Measurements from ENCODE around the gene CELF2. TPM values are rescaled to one million over a fixed set of nuclear protein-coding genes. Genes with fewer than 3 reads are reported as not detected.
A peak's percentile ranks its signal among the peaks of the same experiment; 100 is the strongest.

Gene CELF2
- total RNA-seq, 1 donor from 2014 or later, result 110 TPM

GRCh38 chr10:11317936-11318670 is 300.4 kb downstream of the CELF2 start:
- DNase-seq (no peak), ATAC-seq (no peak)
- Histone ChIP-seq H3K4me3 (no peak overlapping the region), H3K27me3 (no peaks in the 10 kb centered on the region), H3K27ac (no peak overlapping the region), H3K36me3 (peaks cover 99% of the 10 kb centered on the region), H3K9me3 (no peaks in the 10 kb centered on the region), H3K4me1 (no peaks in the 10 kb centered on the region)
- no peak for TF ChIP-seq CTCF (IDR thresholded peaks at IDR 0.05)
- intact Hi-C loops (cut with DNase I), result no loop called here

DNA sequence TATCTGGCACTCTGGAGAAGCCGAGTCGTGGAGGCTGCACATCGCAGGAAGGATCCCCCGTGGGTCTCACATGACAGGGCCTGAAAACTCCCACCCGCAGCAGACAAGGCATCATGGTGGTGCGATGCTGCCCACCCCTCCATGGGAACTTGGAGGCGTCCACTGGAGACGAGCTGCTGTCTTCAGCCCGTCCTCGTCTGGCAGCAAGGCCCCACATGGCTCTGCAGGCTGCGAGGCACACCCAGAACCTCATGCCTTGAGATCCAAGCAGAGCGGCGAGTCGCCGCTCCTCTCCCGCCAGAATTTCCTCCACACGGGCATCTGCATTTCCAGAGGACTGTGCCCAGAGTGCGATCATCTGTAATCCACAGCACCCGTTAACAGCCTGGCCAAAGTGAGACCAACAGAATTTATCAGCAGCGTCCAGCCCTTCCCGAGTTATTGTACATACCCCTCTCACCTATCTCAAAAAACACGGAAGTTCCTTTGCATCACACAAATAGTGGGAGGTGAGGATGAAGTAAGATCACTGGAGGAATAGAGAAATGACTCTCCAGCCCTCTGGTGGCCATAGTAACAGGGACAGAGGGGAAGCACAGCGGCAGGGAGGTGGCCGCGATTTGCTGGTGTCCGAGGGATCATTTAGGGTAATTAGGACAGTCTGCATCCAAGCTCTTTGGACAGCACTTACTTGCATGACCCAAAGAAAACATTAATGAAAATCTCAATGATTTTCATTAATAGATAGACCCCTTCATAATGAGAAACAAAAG is 301.3 kb downstream of the CELF2 start:
- Histone ChIP-seq H3K36me3 (peaks cover 100% of the 10 kb centered on the region), H3K27ac (no peak overlapping the region), H3K4me3 (no peak overlapping the region), H3K27me3 (no peaks in the 10 kb centered on the region), H3K9me3 (no peaks in the 10 kb centered on the region), H3K4me1 (no peaks in the 10 kb centered on the region)
- DNase-seq (no peak), ATAC-seq (peak; percentile 20)
- intact Hi-C loops (cut with DNase I), result no loop called here
- no peak for TF ChIP-seq CTCF (IDR thresholded peaks at IDR 0.05)

DNA sequence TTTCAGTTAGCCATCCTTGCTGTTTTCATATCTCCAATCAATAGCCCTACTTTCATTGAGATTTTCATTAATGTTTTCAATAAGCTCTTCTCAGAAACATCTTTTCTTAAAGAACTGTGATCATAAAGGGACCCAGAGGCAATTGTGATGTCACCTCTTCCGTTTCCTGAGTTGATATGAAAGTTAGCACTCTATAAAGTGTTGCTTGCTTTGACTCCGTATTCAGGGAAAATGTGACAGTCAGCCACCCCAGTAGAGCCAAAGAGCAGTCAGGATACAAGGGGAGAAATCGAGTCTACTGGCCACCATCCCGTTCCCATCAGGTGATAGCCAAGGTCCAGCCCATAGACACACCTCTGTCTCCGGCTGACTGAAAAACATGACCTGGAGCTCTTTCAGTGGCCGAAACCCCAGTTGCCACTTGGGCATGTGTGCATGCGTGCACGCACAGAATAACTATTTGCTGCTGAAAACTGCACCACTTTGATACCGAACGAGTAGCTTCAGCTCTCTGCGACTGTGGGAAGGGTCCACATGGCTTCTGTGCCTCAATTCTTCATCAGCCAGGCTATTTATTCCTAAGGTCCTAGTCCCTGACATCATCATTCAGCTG is 302.4 kb downstream of the CELF2 start:
- H3K27me3 ChIP-seq, result no peaks in the 10 kb centered on the region
- no peak for TF ChIP-seq CTCF (IDR thresholded peaks at IDR 0.05)
- ATAC-seq (no peak), DNase-seq (no peak)
- H3K27ac ChIP-seq, result no peak overlapping the region
- no peaks in the 10 kb centered on the region for H3K4me1 ChIP-seq
- no peak overlapping the region for H3K4me3 ChIP-seq
- intact Hi-C loops (cut with DNase I), result no loop called here
- H3K9me3 ChIP-seq, result no peaks in the 10 kb centered on the region
- H3K36me3 ChIP-seq, result peaks cover 100% of the 10 kb centered on the region

DNA sequence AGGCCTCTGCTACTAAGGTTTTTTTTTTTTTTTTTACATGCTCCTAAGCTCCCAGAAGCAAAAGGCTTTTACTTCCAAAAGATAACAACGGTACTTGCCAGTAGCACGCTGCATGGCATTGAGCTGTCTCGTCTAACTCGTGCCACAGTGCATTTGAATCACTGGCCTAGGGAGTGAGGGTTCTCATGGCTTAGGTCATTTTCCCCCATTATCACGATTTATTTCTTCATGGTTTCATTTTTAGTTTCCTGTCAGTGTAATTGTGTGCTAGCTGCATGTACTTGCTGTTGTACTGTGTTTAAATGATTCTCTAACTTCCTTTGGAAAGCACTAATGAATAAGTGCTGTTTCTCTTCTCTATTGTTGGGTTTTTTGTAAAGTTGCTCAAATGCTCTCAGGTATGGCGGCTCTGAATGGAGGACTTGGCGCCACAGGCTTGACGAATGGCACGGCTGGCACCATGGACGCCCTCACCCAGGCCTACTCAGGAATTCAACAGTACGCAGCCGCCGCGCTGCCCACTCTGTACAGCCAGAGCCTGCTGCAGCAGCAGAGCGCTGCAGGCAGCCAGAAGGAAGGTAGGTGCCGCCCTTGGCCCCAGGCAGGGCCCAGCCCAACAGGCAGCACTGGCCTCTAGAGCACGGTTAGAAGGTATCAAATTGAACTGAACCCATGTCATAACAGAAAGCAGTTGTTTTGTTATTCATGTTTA is 303.3 kb downstream of the CELF2 start:
- TF ChIP-seq CTCF (IDR thresholded peaks at IDR 0.05), result no peak
- no peaks in the 10 kb centered on the region for H3K27me3 ChIP-seq
- peaks cover 100% of the 10 kb centered on the region for H3K36me3 ChIP-seq
- no peak for DNase-seq
- no peaks in the 10 kb centered on the region for H3K9me3 ChIP-seq
- intact Hi-C loops (cut with DNase I), result no loop called here
- H3K4me1 ChIP-seq, result no peaks in the 10 kb centered on the region
- H3K4me3 ChIP-seq, result no peak overlapping the region
- ATAC-seq, result no peak
- H3K27ac ChIP-seq, result no peak overlapping the region

DNA sequence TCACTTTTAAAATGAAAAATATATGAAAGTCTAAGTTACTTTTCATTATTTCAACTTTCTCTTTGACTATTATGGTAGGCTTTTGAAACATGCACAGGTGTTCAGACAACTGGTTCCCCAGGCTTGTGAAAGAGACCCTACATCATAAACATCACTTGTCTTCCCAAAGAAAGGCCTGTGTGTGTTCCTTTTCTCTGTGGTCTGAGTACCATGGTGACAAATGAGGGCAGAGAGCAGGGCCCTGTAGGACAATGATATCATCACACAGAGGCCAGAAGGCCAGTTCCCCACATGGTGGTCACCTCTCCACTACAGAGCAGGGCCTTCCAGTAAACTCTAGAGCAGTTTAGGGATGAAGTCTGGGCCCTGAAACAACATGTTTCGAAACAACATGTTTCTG is 305.0 kb downstream of the CELF2 start:
- intact Hi-C loops (cut with DNase I), result no loop called here
- no peak for TF ChIP-seq CTCF (IDR thresholded peaks at IDR 0.05)
- no peak for DNase-seq
- Histone ChIP-seq H3K4me3 (no peak overlapping the region), H3K27me3 (no peaks in the 10 kb centered on the region), H3K9me3 (no peaks in the 10 kb centered on the region), H3K27ac (no peak overlapping the region), H3K4me1 (no peaks in the 10 kb centered on the region), H3K36me3 (peaks cover 100% of the 10 kb centered on the region)
- no peak for ATAC-seq
